H1 (cell line): ENCODE measurements around the gene KCNAB3.

ENCODE experiments used
- CTCF ChIP-seq, 3 experiments: IDR thresholded peaks; 1 replicate in 2 of 3; 2 replicates in 1 of 3; pipeline versions ENCODE4 v1.5.1 to v1.6.1; 2011; ENCODE audit warnings: low read length in 3 of 3, mild to moderate bottlenecking in 3 of 3, inconsistent platforms in 2 of 3, low read depth in 1 of 3, moderate library complexity in 1 of 3; ENCODE audit not compliant: insufficient read depth in 1 of 3; ENCODE audit errors: control extremely low read depth in 1 of 3
- FOSL1 ChIP-seq: IDR thresholded peaks from 2 replicates; pipeline ENCODE4 v1.6.1; 2011; ENCODE audit warnings: mild to moderate bottlenecking, low read depth, low read length, moderate library complexity; ENCODE audit not compliant: insufficient read depth
- GABPA ChIP-seq: IDR thresholded peaks from 2 replicates; pipeline ENCODE4 v1.6.1; 2011; ENCODE audit warnings: mild to moderate bottlenecking, low read length, moderate library complexity, borderline replicate concordance; ENCODE audit not compliant: insufficient read depth
- RXRA ChIP-seq: IDR thresholded peaks from 2 replicates; pipeline ENCODE4 v1.6.1; 2011; ENCODE audit warnings: low read depth, mild to moderate bottlenecking, low read length, moderate library complexity; ENCODE audit not compliant: insufficient read depth
- SP2 ChIP-seq: IDR thresholded peaks from 2 replicates; pipeline ENCODE4 v1.6.1; 2012; ENCODE audit warnings: mild to moderate bottlenecking, low read length, inconsistent platforms

GRCh38 chr17:7945651-7946050 is 16.0 kb upstream of the KCNAB3 start:
- TF ChIP-seq GABPA (no peak), CTCF (IDR thresholded peaks at IDR 0.05; ENCODE audit: control extremely low read depth in 1 of 3, insufficient read depth in 1 of 3, low read depth in 1 of 3, low read length in 3 of 3) (no peak), FOSL1 (no peak), RXRA (no peak), SP2 (no peak)
